ENCODE measurements around the gene PTPRM. TPM values are rescaled to one million over a fixed set of nuclear protein-coding genes. Genes with fewer than 3 reads are reported as not detected.
A peak's percentile ranks its signal among the peaks of the same experiment; 100 is the strongest.

Gene PTPRM
- total RNA-seq, 1 donor, result 84.7 TPM

GRCh38 chr18:8208716-8209115 lies 641.6 kb downstream of the PTPRM start:
- no peaks in the 10 kb centered on the region for H3K27me3 ChIP-seq (ENCODE audit: insufficient read depth, low read length)
- H3K36me3 ChIP-seq (ENCODE audit: insufficient read depth, low read length), result no peaks in the 10 kb centered on the region
- H3K4me1 ChIP-seq (ENCODE audit: insufficient read depth, low read length), result peaks cover 12% of the 10 kb centered on the region
- no peak overlapping the region for H3K4me2 ChIP-seq (ENCODE audit: insufficient read depth, low read length)
- H3K9me3 ChIP-seq (ENCODE audit: low read depth, low read length), result no peaks in the 10 kb centered on the region
- no peaks in the 10 kb centered on the region for H4K20me1 ChIP-seq (ENCODE audit: insufficient read depth, low read length)
- no peak overlapping the region for H3K27ac ChIP-seq (ENCODE audit: low read depth, low read length)
- no peak overlapping the region for H2AFZ ChIP-seq (ENCODE audit: low read length)
- H3K79me2 ChIP-seq (ENCODE audit: insufficient read depth, low read length), result no peaks in the 10 kb centered on the region
- no peak overlapping the region for H3K4me3 ChIP-seq (ENCODE audit: insufficient read depth, low read length)
- DNase-seq (ENCODE audit: insufficient read length, low spot score, missing footprints), result no peak
- TF ChIP-seq CTCF (IDR thresholded peaks at IDR 0.05; ENCODE audit: extremely low read depth, low read depth, low read length), result no peak

GRCh38 chr18:8212896-8213780 lies 646.0 kb downstream of the PTPRM start:
- TF ChIP-seq CTCF (IDR thresholded peaks at IDR 0.05; ENCODE audit: extremely low read depth, low read depth, low read length), result no peak
- H3K27me3 ChIP-seq (ENCODE audit: insufficient read depth, low read length), result no peaks in the 10 kb centered on the region
- peak; percentile 63 for DNase-seq (ENCODE audit: insufficient read length, low spot score, missing footprints)
- no peaks in the 10 kb centered on the region for H3K36me3 ChIP-seq (ENCODE audit: insufficient read depth, low read length)
- H2AFZ ChIP-seq (ENCODE audit: low read length), result no peak overlapping the region
- no peaks in the 10 kb centered on the region for H3K79me2 ChIP-seq (ENCODE audit: insufficient read depth, low read length)
- H3K27ac ChIP-seq (ENCODE audit: low read depth, low read length), result no peak overlapping the region
- no peaks in the 10 kb centered on the region for H3K9me3 ChIP-seq (ENCODE audit: low read depth, low read length)
- no peak overlapping the region for H3K4me3 ChIP-seq (ENCODE audit: insufficient read depth, low read length)
- no peaks in the 10 kb centered on the region for H4K20me1 ChIP-seq (ENCODE audit: insufficient read depth, low read length)
- no peak overlapping the region for H3K4me2 ChIP-seq (ENCODE audit: insufficient read depth, low read length)
- H3K4me1 ChIP-seq (ENCODE audit: insufficient read depth, low read length), result peaks cover 12% of the 10 kb centered on the region

- Histone ChIP-seq H3K4me2 (ENCODE audit: insufficient read depth, low read length) (no peak overlapping the region), H4K20me1 (ENCODE audit: insufficient read depth, low read length) (no peaks in the 10 kb centered on the region), H3K27ac (ENCODE audit: low read depth, low read length) (no peak overlapping the region), H3K9me3 (ENCODE audit: low read depth, low read length) (no peaks in the 10 kb centered on the region), H3K4me3 (ENCODE audit: insufficient read depth, low read length) (no peak overlapping the region), H2AFZ (ENCODE audit: low read length) (no peak overlapping the region), H3K27me3 (ENCODE audit: insufficient read depth, low read length) (no peaks in the 10 kb centered on the region), H3K4me1 (ENCODE audit: insufficient read depth, low read length) (peaks cover 18% of the 10 kb centered on the region), H3K36me3 (ENCODE audit: insufficient read depth, low read length) (no peaks in the 10 kb centered on the region), H3K79me2 (ENCODE audit: insufficient read depth, low read length) (no peaks in the 10 kb centered on the region)
- DNase-seq (ENCODE audit: insufficient read length, low spot score, missing footprints), result no peak
- TF ChIP-seq CTCF (IDR thresholded peaks at IDR 0.05; ENCODE audit: extremely low read depth, low read depth, low read length), result no peak
Measured at GRCh38 chr18:8215741-8216140, 648.6 kb downstream of the PTPRM start.

- Histone ChIP-seq H3K27me3 (ENCODE audit: insufficient read depth, low read length) (no peaks in the 10 kb centered on the region), H3K36me3 (ENCODE audit: insufficient read depth, low read length) (no peaks in the 10 kb centered on the region), H3K4me1 (ENCODE audit: insufficient read depth, low read length) (peaks cover 18% of the 10 kb centered on the region), H2AFZ (ENCODE audit: low read length) (no peak overlapping the region), H3K9me3 (ENCODE audit: low read depth, low read length) (no peaks in the 10 kb centered on the region), H4K20me1 (ENCODE audit: insufficient read depth, low read length) (no peaks in the 10 kb centered on the region), H3K79me2 (ENCODE audit: insufficient read depth, low read length) (no peaks in the 10 kb centered on the region), H3K27ac (ENCODE audit: low read depth, low read length) (no peak overlapping the region), H3K4me2 (ENCODE audit: insufficient read depth, low read length) (no peak overlapping the region), H3K4me3 (ENCODE audit: insufficient read depth, low read length) (no peak overlapping the region)
- no peak for DNase-seq (ENCODE audit: insufficient read length, low spot score, missing footprints)
- TF ChIP-seq CTCF (IDR thresholded peaks at IDR 0.05; ENCODE audit: extremely low read depth, low read depth, low read length), result no peak
Measured at GRCh38 chr18:8217051-8217564, 650.0 kb downstream of the PTPRM start.

All from osteoblast (primary cell).